ENCODE results near the gene THRSP.
"Not testable (repeated sequence)": the region's sequence is repeated elsewhere in the genome, so short reads cannot be mapped to it uniquely, and the experiment has no call there.

The THRSP gene

GRCh38 chr11:78069465-78069864 lies 5.8 kb downstream of the THRSP start:
- peak; percentile 43 for DNase-seq

GRCh38 chr11:78070621-78071020 lies 7.0 kb downstream of the THRSP start:
- no peak for DNase-seq

- DNase-seq: no peak
Observed at GRCh38 chr11:78071717-78072116, 8.1 kb downstream of the THRSP start.

GRCh38 chr11:78072455-78072854 lies 8.8 kb downstream of the THRSP start:
- no peak for DNase-seq

GRCh38 chr11:78074756-78075155 lies 11.1 kb downstream of the THRSP start:
- DNase-seq: no peak

GRCh38 chr11:78076733-78077403 lies 13.2 kb downstream of the THRSP start:
- no peak for DNase-seq

- DNase-seq: not testable (repeated sequence)
Observed at GRCh38 chr11:78077592-78077991, 13.9 kb downstream of the THRSP start.

- DNase-seq: peak; percentile 32
Observed at GRCh38 chr11:78078218-78079167, 14.8 kb downstream of the THRSP start.

- peak; percentile 79 for DNase-seq
Observed at GRCh38 chr11:78079232-78080083, 15.8 kb downstream of the THRSP start, which contains the start of gene NDUFC2. Gene NDUFC2, minus strand, starts transcription at chr11:78079862. Its CDS starts 118 bp downstream, at chr11:78079744.

- no peak for DNase-seq
Observed at GRCh38 chr11:78080084-78080817, 16.6 kb downstream of the THRSP start.

GRCh38 chr11:78080818-78081495 lies 17.3 kb downstream of the THRSP start:
- DNase-seq: no peak

GRCh38 chr11:78081583-78081982 lies 17.9 kb downstream of the THRSP start:
- DNase-seq: no peak

GRCh38 chr11:78082146-78082545 lies 18.5 kb downstream of the THRSP start:
- DNase-seq: no peak

GRCh38 chr11:78083021-78083420 lies 19.4 kb downstream of the THRSP start:
- no peak for DNase-seq

- not testable (repeated sequence) for DNase-seq
Observed at GRCh38 chr11:78084506-78084905, 20.8 kb downstream of the THRSP start.

GRCh38 chr11:78085972-78086371 lies 22.3 kb downstream of the THRSP start:
- DNase-seq: peak; percentile 24

GRCh38 chr11:78086521-78087074 lies 22.9 kb downstream of the THRSP start:
- DNase-seq: not testable (repeated sequence)

- no peak for DNase-seq
Observed at GRCh38 chr11:78094250-78094649, 30.6 kb downstream of the THRSP start.

- DNase-seq: no peak
Observed at GRCh38 chr11:78097666-78098385, 34.2 kb downstream of the THRSP start.

GRCh38 chr11:78099666-78100065 lies 36.0 kb downstream of the THRSP start:
- DNase-seq: peak; percentile 64

GRCh38 chr11:78100261-78100660 lies 36.6 kb downstream of the THRSP start:
- DNase-seq: peak; percentile 88

Measured in NCI-H2171 treated with DMSO at 0.1 percent for 48 hours (cell line).